SH-SY5Y (cell line): ENCODE measurements around the gene EPS8L3.

Experiments used
- GATA2 ChIP-seq: IDR thresholded peaks from 2 replicates; pipeline ENCODE4 v1.6.1; 2011; ENCODE audit warnings: mild to moderate bottlenecking, low read depth, low read length
- GATA3 ChIP-seq: IDR thresholded peaks from 2 replicates; pipeline ENCODE4 v1.6.1; 2011; ENCODE audit warnings: low read depth, mild to moderate bottlenecking, low read length, moderate library complexity

DNA sequence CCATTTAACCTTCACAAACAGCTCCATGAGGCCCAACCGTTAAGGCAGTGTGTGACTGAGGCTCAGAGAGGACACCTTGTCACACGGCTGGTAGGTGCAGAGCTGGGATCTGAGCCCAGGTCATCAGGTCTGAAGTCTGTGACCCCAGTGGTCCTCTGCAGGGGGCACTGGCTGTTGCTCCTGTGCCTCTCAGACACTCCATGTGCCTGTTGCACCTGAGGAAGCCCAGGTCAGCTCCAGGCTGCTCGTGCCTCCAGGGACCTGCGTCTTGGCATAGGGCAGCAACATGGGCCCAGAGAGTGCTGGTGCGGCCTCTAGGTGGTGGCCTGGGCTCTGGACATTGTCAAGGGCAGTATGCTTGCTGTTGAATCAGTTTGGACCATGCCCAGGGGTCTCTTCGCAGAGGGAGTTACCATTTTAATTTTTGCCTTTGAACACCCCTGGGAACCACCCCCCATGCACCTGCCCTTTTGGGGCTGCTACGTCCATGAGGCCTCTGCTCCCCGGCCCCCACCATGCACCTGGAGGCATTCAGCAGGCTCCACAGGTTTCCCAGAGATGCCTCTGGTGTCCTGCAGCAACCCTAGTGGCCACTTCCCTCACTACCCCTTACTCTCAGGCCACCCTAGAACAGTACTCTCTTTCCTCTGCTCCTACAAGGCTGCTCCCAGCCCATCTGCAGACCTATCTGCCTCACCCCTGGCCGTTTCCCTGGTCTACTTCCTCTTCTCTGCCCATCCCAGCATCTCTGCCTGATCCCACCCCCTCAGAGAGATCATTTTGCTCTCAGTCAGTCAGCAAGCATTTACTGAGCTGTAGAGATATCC lies 25.2 kb upstream of the EPS8L3 start:
- TF ChIP-seq GATA2 (no peak), GATA3 (no peak)
